GM06990 (cell line): ENCODE data around the gene EXOC3L1.

Experiments
- DNase-seq: peaks from one replicate; pipeline ENCODE4 v3.0.0-alpha.2; 2011; ENCODE audit not compliant: insufficient read length; ENCODE audit errors: extremely low read depth
- H3K27me3 ChIP-seq: replicated peaks from 2 replicates; pipeline ENCODE4 v1.6.0; 2011; ENCODE audit warnings: low read length; ENCODE audit not compliant: control insufficient read depth, insufficient read depth
- H3K36me3 ChIP-seq: 2 replicates; pipeline ENCODE4 v1.5.1; 2011; ENCODE audit warnings: low read length; ENCODE audit not compliant: control insufficient read depth, insufficient read depth
- H3K4me3 ChIP-seq: replicated peaks from 2 replicates; pipeline ENCODE4 v1.5.1; 2011; ENCODE audit warnings: low read depth, mild to moderate bottlenecking, control low read depth, low read length
- CTCF ChIP-seq: IDR thresholded peaks from 2 replicates; pipeline ENCODE4 v1.5.1; 2011; ENCODE audit warnings: low read length, control low read depth, mild to moderate bottlenecking, inconsistent platforms; ENCODE audit not compliant: insufficient read depth, poor library complexity, severe bottlenecking

The EXOC3L1 gene

GRCh38 chr16:67142342-67142741 is 47.6 kb downstream of the EXOC3L1 start:
- Histone ChIP-seq H3K27me3 (no peaks in the 10 kb centered on the region), H3K36me3 (peaks cover 35% of the 10 kb centered on the region), H3K4me3 (no peak overlapping the region)
- no peak for TF ChIP-seq CTCF
- DNase-seq: no peak

GRCh38 chr16:67141391-67141790 is 48.5 kb downstream of the EXOC3L1 start:
- no peak for TF ChIP-seq CTCF
- no peak overlapping the region for H3K4me3 ChIP-seq
- peaks cover 29% of the 10 kb centered on the region for H3K36me3 ChIP-seq
- no peaks in the 10 kb centered on the region for H3K27me3 ChIP-seq
- no peak for DNase-seq

- Histone ChIP-seq H3K4me3 (no peak overlapping the region), H3K27me3 (no peaks in the 10 kb centered on the region), H3K36me3 (peaks cover 28% of the 10 kb centered on the region)
- no peak for DNase-seq
- TF ChIP-seq CTCF: no peak
Measured at GRCh38 chr16:67137605-67138004, 52.3 kb downstream of the EXOC3L1 start.
